K562 (cell line): ENCODE results near the gene KLHL8. TPM values are rescaled to one million over a fixed set of nuclear protein-coding genes. Genes with fewer than 3 reads are reported as not detected.

Source experiments
- ELK3 ChIP-seq: fragments of 450-650 bp; formaldehyde crosslinking; IDR thresholded peaks from 2 replicates; pipeline ENCODE4 v1.4.0; 2020; ENCODE audit warnings: mild to moderate bottlenecking
- FOXJ2 ChIP-seq: fragments of 200-800 bp; sonication (Bioruptor generic); IDR thresholded peaks from 2 replicates; pipeline ENCODE4 v1.6.1; 2016; ENCODE audit warnings: missing genetic modification characterization, missing compliant biosample characterization
- PHB ChIP-seq: fragments of 250-450 bp; sonication (Bioruptor Pico); IDR thresholded peaks from 2 replicates; pipeline ENCODE4 v1.5.0; 2021
- POLR2G ChIP-seq: fragments of 200-400 bp; formaldehyde crosslinking; IDR thresholded peaks from 2 replicates; pipeline ENCODE4 v1.6.1; 2017; ENCODE audit warnings: low read depth, mild to moderate bottlenecking, antibody characterized with exemption, low read length, moderate library complexity
- SMC3 ChIP-seq: conservative IDR thresholded peaks from 2 replicates; pipeline ENCODE4 v1.6.1; 2011; ENCODE audit warnings: low read depth, low read length, improper control_type of control experiment; ENCODE audit not compliant: insufficient read depth
- TCFL5 ChIP-seq: fragments of 250-450 bp; sonication (Bioruptor Pico); conservative IDR thresholded peaks from 2 replicates; pipeline ENCODE4 v1.6.1; 2021; ENCODE audit warnings: mild to moderate bottlenecking, moderate library complexity, matching md5 sums
- ZBTB40 ChIP-seq, 2 experiments: fragments of 450-650 bp in 1 of 2; sonication (generic) in 1 of 2; formaldehyde crosslinking in 1 of 2; IDR thresholded peaks; 2 replicates each; pipeline versions ENCODE4 v1.7.1 to v1.9.0; 2016 to 2022; ENCODE audit warnings: inconsistent platforms in 1 of 2, mild to moderate bottlenecking in 1 of 2, missing genetic modification reagents in 1 of 2
- ZFP36 ChIP-seq: fragments of 150-350 bp; IDR thresholded peaks from 2 replicates; pipeline ENCODE4 v1.6.1; 2018; ENCODE audit warnings: low read length, low read depth; ENCODE audit not compliant: partially characterized antibody
- ZNF121 ChIP-seq: sonication (generic); formaldehyde crosslinking; conservative IDR thresholded peaks from 2 replicates; pipeline ENCODE4 v1.8.0; 2022; ENCODE audit warnings: missing genetic modification reagents
- ZNF197 ChIP-seq: fragments of 200-800 bp; sonication (Bioruptor generic); IDR thresholded peaks from 2 replicates; pipeline ENCODE4 v1.6.1; 2016; ENCODE audit warnings: low read depth, missing genetic modification characterization, missing compliant biosample characterization
- ZNF263 ChIP-seq: sonication (generic); formaldehyde crosslinking; IDR thresholded peaks from 2 replicates; pipeline ENCODE4 v1.8.0; 2022; ENCODE audit warnings: mild to moderate bottlenecking, missing genetic modification reagents, borderline replicate concordance
- ZNF3 ChIP-seq: fragments of 250-450 bp; sonication (Bioruptor Pico); IDR thresholded peaks from 2 replicates; pipeline ENCODE4 v1.5.0; 2021; ENCODE audit warnings: mild to moderate bottlenecking, moderate library complexity
- ZNF431 ChIP-seq: sonication (generic); formaldehyde crosslinking; IDR thresholded peaks from 2 replicates; pipeline ENCODE4 v1.8.0; 2022; ENCODE audit warnings: mild to moderate bottlenecking, missing genetic modification reagents
- ZNF639 ChIP-seq, 2 experiments: fragments of 200-800 bp in 1 of 2; sonication (Bioruptor generic) in 1 of 2; sonication (generic) in 1 of 2; formaldehyde crosslinking in 1 of 2; IDR thresholded peaks in 1 of 2; conservative IDR thresholded peaks in 1 of 2; 2 replicates each; pipeline versions ENCODE4 v1.5.0 to v1.6.1; 2016 to 2020; ENCODE audit warnings: missing compliant biosample characterization in 1 of 2, missing genetic modification characterization in 1 of 2, missing genetic modification reagents in 1 of 2
- polyA plus RNA-seq, 8 experiments: library from polyadenylated mRNA; depleted of rRNA in 4 of 8; stranded (reverse) in 5 of 8; unstranded in 3 of 8; fragments of >200 nt; fragmentation: Nextera tagmentation in 2 of 8; fragmentation: Illumina TruSeq in 1 of 8; extraction: Ambion mirVana in 2 of 8; extraction: Trizol in 1 of 8; gene quantifications; 2 replicates each; pipeline versions ENCODE4 v1.2.1 to v1.2.3, GENCODE V29; 2011 to 2014; ENCODE audit warnings: inconsistent platforms in 1 of 8, missing spikeins in 1 of 8
- total RNA-seq, 7 experiments: library from RNA; depleted of rRNA in 6 of 7; stranded (reverse); fragments of >200 nt in 6 of 7; fragmentation: Illumina TruSeq in 2 of 7; extraction: Trizol in 2 of 7; gene quantifications; 2 replicates each; pipeline versions ENCODE4 v1.2.1 to v1.2.3, GENCODE V29; 2011 to 2021; ENCODE audit warnings: low replicate concordance in 1 of 7

Gene KLHL8
- total and polyA plus RNA-seq, 9 of the 15 experiments (the other 6 are each of a cell fraction or from before 2014, with no cell fraction given), result 8.7 to 25.3 (median 15.7) TPM

GRCh38 chr4:87152310-87153041 lies 67.9 kb downstream of the KLHL8 start (continued):
- no peak for TF ChIP-seq ZBTB40 (IDR thresholded peaks at IDR 0.05)
- TF ChIP-seq ZBTB40 (CRISPR knock-in tag; IDR thresholded peaks at IDR 0.05), result no peak
- TF ChIP-seq ZNF431 (CRISPR knock-in tag), result no peak
- TF ChIP-seq POLR2G, result 0 out of 2 replicates have a peak, but pooled peaks have one; percentile 0
- 0 out of 2 replicates have a peak, but pooled peaks have one; percentile 10 for TF ChIP-seq ZNF121 (CRISPR knock-in tag)
- TF ChIP-seq ZNF3 (CRISPR knock-in tag), result no peak
- TF ChIP-seq ZNF263 (CRISPR knock-in tag), result no peak
- no peak for TF ChIP-seq ELK3 (CRISPR knock-in tag)
- TF ChIP-seq ZNF639 (CRISPR knock-in tag; conservative IDR thresholded peaks at IDR 0.05 in 1 of 2, IDR thresholded peaks at IDR 0.05 in 1 of 2), result no peak
- TF ChIP-seq PHB (CRISPR knock-in tag), result no peak
- TF ChIP-seq TCFL5 (CRISPR knock-in tag), result no peak
- TF ChIP-seq FOXJ2, result no peak
- TF ChIP-seq ZFP36, result no peak
- no peak for TF ChIP-seq SMC3
- no peak for TF ChIP-seq ZNF197 (CRISPR knock-in tag)
